Adipocyte (in vitro differentiated cells): Measurements from ENCODE around the gene FAAH.

Experiments
- DNase-seq: peaks from one replicate; pipeline ENCODE4 v3.0.0-alpha.2; 2015; ENCODE audit warnings: low read depth
- H3K27me3 ChIP-seq: replicated peaks from 2 replicates; pipeline ENCODE4 v1.7.0; 2013; ENCODE audit warnings: mild to moderate bottlenecking, low read length, moderate library complexity; ENCODE audit not compliant: control insufficient read depth, insufficient read depth
- H3K36me3 ChIP-seq: 2 replicates; pipeline ENCODE4 v1.7.0; 2013; ENCODE audit warnings: low read length, mild to moderate bottlenecking, moderate library complexity; ENCODE audit not compliant: control insufficient read depth, insufficient read depth, severe bottlenecking
- H3K4me1 ChIP-seq: 2 replicates; pipeline ENCODE4 v1.7.0; 2013; ENCODE audit warnings: mild to moderate bottlenecking, low read length, moderate library complexity; ENCODE audit not compliant: control insufficient read depth, insufficient read depth
- H3K4me3 ChIP-seq: 2 replicates; pipeline ENCODE4 v1.7.0; 2013; ENCODE audit warnings: mild to moderate bottlenecking, low read length, moderate library complexity
- H3K9ac ChIP-seq: 2 replicates; pipeline ENCODE4 v1.7.0; 2013; ENCODE audit warnings: mild to moderate bottlenecking, low read length, moderate library complexity
- H3K9me3 ChIP-seq: 2 replicates; pipeline ENCODE4 v1.7.0; 2013; ENCODE audit warnings: mild to moderate bottlenecking, low read length, moderate library complexity; ENCODE audit not compliant: control insufficient read depth

The FAAH gene

DNA sequence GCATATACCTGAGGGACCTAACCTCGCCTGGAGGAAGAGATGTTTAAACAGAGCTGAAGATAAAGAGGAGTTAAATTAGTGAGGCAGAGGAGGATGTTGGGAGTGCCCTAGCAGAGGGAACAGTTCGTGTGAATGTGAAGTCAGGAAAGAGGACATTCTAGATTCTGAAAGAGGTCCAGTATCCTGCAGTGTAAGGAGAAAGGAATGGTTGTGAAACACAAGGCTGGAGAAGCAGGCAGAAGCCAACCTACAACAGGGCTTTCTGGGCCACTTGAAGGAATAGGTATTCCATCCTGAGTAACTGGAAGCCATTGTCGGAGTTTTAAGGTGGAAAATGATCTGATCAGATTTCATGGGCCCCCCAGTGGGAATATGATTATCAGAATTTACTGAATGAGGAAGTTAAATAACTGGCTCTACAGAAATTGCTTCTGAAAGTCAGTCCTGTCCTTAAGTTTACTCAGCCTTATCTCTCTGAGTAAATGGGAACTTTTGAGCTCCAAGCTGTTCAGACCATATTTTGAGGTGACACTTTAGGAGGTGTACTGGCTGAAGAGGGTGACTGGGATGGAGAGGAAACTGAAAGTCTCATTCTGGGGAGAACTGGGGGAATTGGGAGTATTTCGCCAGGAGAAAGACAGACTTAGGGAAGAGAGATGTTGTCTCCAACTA, 24.4 kb upstream of the FAAH start:
- peak overlapping the region; percentile 48 for H3K9ac ChIP-seq
- peaks cover 23% of the 10 kb centered on the region for H3K4me1 ChIP-seq
- no peaks in the 10 kb centered on the region for H3K9me3 ChIP-seq
- DNase-seq: peak; percentile 58
- peaks cover 15% of the 10 kb centered on the region for H3K36me3 ChIP-seq
- H3K27me3 ChIP-seq: no peaks in the 10 kb centered on the region
- no peak overlapping the region for H3K4me3 ChIP-seq

DNA sequence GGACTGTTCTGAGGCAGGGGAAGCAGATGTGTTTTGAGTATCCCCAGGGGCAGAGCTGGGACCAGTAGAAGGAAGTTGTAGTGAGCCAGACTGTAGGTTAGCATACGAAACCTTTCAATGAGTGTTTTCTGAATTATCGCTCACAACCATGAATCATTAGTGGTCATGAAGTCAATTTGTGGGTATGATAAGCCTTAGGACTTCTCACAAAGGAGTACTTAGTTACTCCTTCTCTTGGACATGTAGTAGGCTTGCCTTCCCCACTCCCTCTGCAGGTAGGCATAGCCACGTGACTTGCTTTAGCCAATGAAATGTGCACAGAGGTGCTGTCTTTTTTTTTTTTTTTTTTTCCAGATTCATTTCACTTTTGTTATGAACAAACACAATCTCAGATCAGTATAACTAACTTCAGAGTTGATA, 23.9 kb upstream of the FAAH start:
- Histone ChIP-seq H3K4me3 (no peak overlapping the region), H3K27me3 (no peaks in the 10 kb centered on the region), H3K9me3 (no peaks in the 10 kb centered on the region), H3K4me1 (peaks cover 20% of the 10 kb centered on the region), H3K36me3 (peaks cover 10% of the 10 kb centered on the region), H3K9ac (peak overlapping the region; percentile 48)
- DNase-seq: no peak

DNA sequence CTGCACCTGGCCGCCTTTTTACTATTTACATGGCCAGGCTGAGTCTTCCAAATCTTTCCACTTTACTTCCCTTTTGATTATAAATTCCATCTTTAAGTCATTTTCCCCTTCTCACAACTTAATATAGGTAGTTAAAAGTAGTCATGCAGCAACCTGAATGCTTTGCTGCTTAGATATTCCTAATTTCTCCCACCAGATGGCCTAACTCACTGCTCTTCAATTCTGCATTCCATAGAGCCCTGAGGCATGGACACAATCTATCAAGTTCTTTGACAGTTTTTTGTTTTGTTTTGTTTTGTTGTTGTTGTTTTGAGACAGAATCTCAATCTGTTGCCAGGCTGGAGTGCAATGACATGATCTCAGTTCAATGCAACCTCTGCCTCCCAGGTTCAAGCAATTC, 21.7 kb upstream of the FAAH start:
- Histone ChIP-seq H3K4me3 (no peak overlapping the region), H3K9me3 (no peaks in the 10 kb centered on the region), H3K36me3 (peaks cover 4% of the 10 kb centered on the region), H3K4me1 (peaks cover 15% of the 10 kb centered on the region), H3K9ac (no peak overlapping the region), H3K27me3 (no peaks in the 10 kb centered on the region)
- no peak for DNase-seq

DNA sequence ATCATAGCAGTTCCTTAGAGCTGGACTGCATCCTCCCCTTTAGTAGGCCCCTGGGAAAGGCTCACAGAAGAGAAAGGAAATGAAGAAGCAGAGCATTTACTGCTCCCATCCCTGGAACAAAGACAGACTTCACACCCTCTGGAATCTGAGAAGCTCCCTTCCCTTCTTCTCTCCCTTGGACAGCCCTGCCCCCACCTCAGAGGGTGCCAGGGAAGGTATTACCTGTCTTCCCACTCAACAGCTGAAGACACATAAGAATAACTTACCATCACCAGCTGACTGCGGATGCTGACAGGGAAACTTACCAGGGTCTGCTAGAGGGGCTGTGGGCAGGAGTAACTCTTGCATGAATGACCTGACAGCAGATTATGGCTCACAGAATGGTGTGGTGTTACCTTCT, 14.1 kb upstream of the FAAH start:
- DNase-seq: no peak
- H3K9ac ChIP-seq: no peak overlapping the region
- no peak overlapping the region for H3K4me3 ChIP-seq
- H3K36me3 ChIP-seq: no peaks in the 10 kb centered on the region
- no peaks in the 10 kb centered on the region for H3K4me1 ChIP-seq
- peaks cover 11% of the 10 kb centered on the region for H3K9me3 ChIP-seq
- no peaks in the 10 kb centered on the region for H3K27me3 ChIP-seq

DNA sequence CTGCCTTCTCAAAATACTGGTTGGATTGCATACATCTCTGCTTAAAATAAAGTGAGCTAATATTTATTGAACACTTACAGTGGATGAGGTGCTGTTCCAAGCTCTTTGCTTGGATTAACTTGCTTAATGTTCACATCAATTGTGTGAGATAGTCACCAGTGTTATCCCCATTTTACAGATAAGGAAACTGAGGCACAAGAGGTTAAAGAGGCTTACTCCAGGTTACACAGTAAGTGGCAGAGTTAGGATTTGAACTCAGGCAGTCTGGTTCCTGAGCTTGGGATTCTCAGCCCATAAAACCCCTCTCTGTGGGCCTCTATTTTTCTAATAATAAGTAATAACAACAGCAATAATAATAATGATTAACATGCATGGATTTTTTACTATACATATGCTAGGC, 13.6 kb upstream of the FAAH start:
- DNase-seq: no peak
- Histone ChIP-seq H3K4me1 (no peaks in the 10 kb centered on the region), H3K9me3 (peaks cover 11% of the 10 kb centered on the region), H3K4me3 (no peak overlapping the region), H3K27me3 (no peaks in the 10 kb centered on the region), H3K9ac (no peak overlapping the region), H3K36me3 (no peaks in the 10 kb centered on the region)

DNA sequence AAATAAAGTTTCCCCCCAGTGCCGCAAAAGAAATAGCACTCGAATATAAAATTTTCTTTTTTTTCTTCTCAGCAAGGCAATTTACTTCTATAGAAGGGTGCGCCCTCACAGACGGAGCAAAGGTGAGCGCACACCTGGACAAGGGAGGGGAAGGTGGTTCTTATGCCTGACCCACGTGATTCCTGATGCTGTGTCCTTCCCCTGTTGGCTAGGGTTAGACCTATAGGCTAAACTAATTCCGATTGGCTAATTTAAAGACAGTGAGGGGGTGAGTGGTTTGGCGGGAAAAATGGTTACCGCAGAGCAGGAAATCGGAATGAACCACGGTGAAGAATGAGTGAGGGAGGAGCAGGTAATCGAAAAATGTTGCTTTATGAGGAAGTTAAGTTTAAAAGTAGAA, 607 bp upstream of the FAAH start:
- no peak for DNase-seq

DNA sequence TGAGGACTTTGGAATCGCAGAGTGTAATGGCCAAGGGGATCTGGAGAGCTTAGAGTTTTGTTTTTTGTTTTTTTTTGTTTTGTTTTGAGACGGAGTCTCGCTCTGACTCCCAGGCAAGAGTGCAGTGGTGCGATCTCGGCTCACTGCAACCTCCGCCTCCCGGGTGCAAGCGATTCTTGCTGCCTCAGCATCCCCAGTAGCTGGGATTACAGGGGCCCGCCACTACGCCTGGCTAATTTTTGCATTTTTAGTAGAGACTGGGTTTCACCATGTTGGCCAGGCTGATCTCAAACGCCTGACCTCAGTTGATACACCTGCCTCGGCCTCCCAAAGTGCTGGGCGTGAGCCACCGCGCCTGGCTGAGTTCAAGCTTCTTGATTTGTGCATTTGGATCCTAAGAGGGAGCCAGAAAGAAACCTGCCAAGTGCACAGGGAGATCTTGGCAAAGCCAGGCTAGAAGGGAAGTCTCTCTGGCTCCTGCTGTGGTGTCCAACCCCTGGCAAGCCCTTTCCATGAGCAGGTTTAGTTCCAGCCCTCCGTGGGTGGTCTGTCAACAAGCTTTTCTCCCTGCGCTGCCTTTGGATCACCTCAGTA, 852 bp downstream of the FAAH start:
- Histone ChIP-seq H3K9ac (peak overlapping the region; percentile 67), H3K36me3 (no peaks in the 10 kb centered on the region), H3K9me3 (peaks cover 20% of the 10 kb centered on the region), H3K27me3 (peaks cover 21% of the 10 kb centered on the region), H3K4me3 (peak overlapping the region; percentile 71), H3K4me1 (peaks cover 7% of the 10 kb centered on the region)
- no peak for DNase-seq

More for the DNA sequence above, 607 bp upstream of the FAAH start:
- Histone ChIP-seq H3K4me1 (peaks cover 7% of the 10 kb centered on the region), H3K9ac (no peak overlapping the region), H3K4me3 (peak overlapping the region; percentile 71), H3K9me3 (peaks cover 20% of the 10 kb centered on the region), H3K36me3 (no peaks in the 10 kb centered on the region), H3K27me3 (peaks cover 18% of the 10 kb centered on the region)

DNA sequence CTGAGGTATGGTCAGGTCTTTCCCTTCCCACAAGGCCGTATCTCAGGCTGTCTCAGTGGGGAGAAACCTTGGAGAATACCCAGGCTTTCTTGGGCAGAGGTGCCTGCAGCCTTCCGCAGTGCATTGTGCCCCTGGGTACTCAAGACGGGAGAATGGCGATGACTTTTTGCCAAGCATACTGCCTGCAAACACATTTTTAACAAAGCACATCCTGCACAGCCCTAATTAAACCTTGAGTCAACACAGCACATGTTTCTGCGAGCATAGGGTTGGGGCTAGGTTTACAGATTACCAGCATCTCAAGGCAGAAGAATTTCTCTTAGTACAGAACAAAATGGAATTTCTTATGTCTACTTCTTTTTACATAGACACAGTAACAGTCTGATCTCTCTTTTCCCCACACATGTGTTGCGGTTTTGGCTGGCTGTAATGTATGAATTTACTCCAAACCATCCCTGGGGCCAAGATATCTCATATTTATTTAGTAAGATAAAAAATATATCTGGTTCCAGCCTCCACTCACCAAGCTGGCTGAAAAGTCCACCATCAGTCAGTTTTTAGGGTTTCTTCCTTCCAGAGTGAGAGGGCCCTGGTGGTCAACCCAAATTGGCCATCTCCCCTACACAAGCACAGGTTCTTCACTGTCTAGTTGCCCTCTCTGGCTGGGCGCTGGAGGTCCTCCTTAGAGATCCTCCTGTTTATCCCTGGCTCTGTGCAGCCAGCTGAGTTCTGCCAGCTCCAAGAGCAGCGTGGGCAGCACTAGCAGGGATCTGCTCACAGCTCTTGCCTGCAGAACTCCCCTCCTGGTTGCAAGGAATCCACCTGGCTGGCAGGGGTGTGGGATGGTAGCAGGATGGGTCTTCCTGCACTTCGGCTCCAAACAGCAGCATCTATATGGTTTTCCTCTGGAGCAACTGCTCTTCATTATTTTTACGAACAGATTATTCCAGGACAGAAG, 2.6 kb downstream of the FAAH start:
- H3K9ac ChIP-seq: no peak overlapping the region
- DNase-seq: peak; percentile 24
- H3K4me1 ChIP-seq: peaks cover 7% of the 10 kb centered on the region
- peaks cover 20% of the 10 kb centered on the region for H3K9me3 ChIP-seq
- no peak overlapping the region for H3K4me3 ChIP-seq
- no peaks in the 10 kb centered on the region for H3K36me3 ChIP-seq
- H3K27me3 ChIP-seq: peaks cover 21% of the 10 kb centered on the region

DNA sequence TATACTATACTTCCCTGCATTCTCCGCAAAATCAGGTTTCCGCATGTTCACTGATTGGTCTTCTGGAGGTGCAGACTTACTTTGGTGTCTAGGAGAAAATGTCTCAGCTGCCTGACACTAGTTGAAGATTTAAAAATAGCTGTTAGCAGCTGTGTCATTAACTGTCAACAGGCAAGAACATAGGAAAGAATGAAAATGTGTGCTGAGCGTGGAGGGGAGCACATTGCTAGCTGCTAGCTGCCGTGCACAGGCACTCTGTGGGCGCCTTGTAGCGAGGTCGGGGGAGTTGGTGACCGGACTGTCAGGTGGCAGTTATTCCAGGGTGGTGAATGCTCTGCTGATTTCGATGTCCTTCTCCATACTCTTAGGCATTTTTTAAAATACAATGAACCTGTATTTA, 5.2 kb downstream of the FAAH start:
- Histone ChIP-seq H3K36me3 (no peaks in the 10 kb centered on the region), H3K4me3 (no peak overlapping the region), H3K27me3 (peaks cover 14% of the 10 kb centered on the region), H3K9me3 (peaks cover 3% of the 10 kb centered on the region), H3K4me1 (peaks cover 12% of the 10 kb centered on the region), H3K9ac (no peak overlapping the region)
- no peak for DNase-seq

DNA sequence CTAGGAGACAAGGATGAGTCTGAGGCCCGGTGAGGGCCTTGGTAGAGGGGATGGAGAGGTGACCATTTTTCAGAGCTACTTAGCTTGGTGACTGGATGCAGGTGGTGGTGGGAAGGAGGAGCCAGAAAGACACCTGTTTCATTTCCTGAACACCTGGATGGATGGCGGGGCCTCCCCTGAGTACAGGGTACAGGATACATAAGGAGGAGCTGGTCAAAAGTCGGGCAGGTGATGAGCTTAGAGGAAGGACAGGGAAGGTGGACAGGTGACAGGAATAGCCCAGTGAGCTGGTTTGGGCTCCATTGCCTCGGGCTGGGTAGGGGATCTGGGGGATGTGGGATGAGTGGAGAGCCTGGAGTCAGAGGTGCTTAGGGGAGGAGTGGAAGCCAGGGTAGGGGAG, 6.3 kb downstream of the FAAH start:
- H3K9ac ChIP-seq: no peak overlapping the region
- peaks cover 5% of the 10 kb centered on the region for H3K4me1 ChIP-seq
- H3K36me3 ChIP-seq: no peaks in the 10 kb centered on the region
- no peaks in the 10 kb centered on the region for H3K9me3 ChIP-seq
- H3K4me3 ChIP-seq: no peak overlapping the region
- no peak for DNase-seq
- peaks cover 4% of the 10 kb centered on the region for H3K27me3 ChIP-seq
